Measurements from ENCODE around the gene PROC.

The PROC gene

DNA sequence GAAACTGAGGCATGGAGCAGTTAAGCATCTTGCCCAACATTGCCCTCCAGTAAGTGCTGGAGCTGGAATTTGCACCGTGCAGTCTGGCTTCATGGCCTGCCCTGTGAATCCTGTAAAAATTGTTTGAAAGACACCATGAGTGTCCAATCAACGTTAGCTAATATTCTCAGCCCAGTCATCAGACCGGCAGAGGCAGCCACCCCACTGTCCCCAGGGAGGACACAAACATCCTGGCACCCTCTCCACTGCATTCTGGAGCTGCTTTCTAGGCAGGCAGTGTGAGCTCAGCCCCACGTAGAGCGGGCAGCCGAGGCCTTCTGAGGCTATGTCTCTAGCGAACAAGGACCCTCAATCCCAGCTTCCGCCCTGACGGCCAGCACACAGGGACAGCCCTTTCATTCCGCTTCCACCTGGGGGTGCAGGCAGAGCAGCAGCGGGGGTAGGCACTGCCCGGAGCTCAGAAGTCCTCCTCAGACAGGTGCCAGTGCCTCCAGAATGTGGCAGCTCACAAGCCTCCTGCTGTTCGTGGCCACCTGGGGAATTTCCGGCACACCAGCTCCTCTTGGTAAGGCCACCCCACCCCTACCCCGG is 1.3 kb downstream of the PROC start:
- H3K27ac ChIP-seq (ENCODE audit: extremely low read depth, low read depth, low read length), result no peak overlapping the region
- H3K4me3 ChIP-seq (ENCODE audit: low read depth, low read length), result no peak overlapping the region
- no peaks in the 10 kb centered on the region for H3K9me3 ChIP-seq (ENCODE audit: control insufficient read depth, insufficient read depth, low read depth, low read length)
- POLR2A ChIA-PET, result no interaction called here
- CTCF ChIA-PET, result interaction anchor here (0.6 to 1.0 kb wide), 2 partner anchors 19 to 222 kb away, joined by 3 read pairs; no protein-coding TSS in a partner anchor
- TF ChIP-seq ZNF426 (tag by site-specific recombination; IDR thresholded peaks at IDR 0.05), result no peak
- TF ChIP-seq, protein P1, sequence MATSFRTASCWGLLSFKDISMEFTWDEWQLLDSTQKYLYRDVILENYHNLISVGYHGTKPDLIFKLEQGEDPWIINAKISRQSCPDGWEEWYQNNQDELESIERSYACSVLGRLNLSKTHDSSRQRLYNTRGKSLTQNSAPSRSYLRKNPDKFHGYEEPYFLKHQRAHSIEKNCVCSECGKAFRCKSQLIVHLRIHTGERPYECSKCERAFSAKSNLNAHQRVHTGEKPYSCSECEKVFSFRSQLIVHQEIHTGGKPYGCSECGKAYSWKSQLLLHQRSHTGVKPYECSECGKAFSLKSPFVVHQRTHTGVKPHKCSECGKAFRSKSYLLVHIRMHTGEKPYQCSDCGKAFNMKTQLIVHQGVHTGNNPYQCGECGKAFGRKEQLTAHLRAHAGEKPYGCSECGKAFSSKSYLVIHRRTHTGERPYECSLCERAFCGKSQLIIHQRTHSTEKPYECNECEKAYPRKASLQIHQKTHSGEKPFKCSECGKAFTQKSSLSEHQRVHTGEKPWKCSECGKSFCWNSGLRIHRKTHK (tag by site-specific recombination; IDR thresholded peaks at IDR 0.05), result no peak
- TF ChIP-seq ZNF138 (tag by site-specific recombination; IDR thresholded peaks at IDR 0.05; ENCODE audit: borderline replicate concordance), result no peak
- TF ChIP-seq ZNF423 (tag by site-specific recombination; IDR thresholded peaks at IDR 0.05), result no peak
- TF ChIP-seq ZNF571 (tag by site-specific recombination; IDR thresholded peaks at IDR 0.05), result no peak
- TF ChIP-seq, protein P2, sequence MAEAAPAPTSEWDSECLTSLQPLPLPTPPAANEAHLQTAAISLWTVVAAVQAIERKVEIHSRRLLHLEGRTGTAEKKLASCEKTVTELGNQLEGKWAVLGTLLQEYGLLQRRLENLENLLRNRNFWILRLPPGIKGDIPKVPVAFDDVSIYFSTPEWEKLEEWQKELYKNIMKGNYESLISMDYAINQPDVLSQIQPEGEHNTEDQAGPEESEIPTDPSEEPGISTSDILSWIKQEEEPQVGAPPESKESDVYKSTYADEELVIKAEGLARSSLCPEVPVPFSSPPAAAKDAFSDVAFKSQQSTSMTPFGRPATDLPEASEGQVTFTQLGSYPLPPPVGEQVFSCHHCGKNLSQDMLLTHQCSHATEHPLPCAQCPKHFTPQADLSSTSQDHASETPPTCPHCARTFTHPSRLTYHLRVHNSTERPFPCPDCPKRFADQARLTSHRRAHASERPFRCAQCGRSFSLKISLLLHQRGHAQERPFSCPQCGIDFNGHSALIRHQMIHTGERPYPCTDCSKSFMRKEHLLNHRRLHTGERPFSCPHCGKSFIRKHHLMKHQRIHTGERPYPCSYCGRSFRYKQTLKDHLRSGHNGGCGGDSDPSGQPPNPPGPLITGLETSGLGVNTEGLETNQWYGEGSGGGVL (tag by site-specific recombination; IDR thresholded peaks at IDR 0.05), result no peak
- TF ChIP-seq ZNF777 (tag by site-specific recombination; IDR thresholded peaks at IDR 0.05; ENCODE audit: borderline replicate concordance), result no peak
- TF ChIP-seq BCL11A (tag by site-specific recombination; IDR thresholded peaks at IDR 0.05; ENCODE audit: low read depth), result no peak
- no peaks in the 10 kb centered on the region; the same call in 1 of the 2 replicates for H3K4me1 ChIP-seq (ENCODE audit: control insufficient read depth, insufficient read depth, low read length)
- H3K36me3 ChIP-seq (ENCODE audit: control insufficient read depth in 2 of 2, insufficient read depth in 1 of 2, low read length in 2 of 2), result no peaks in the 10 kb centered on the region

DNA sequence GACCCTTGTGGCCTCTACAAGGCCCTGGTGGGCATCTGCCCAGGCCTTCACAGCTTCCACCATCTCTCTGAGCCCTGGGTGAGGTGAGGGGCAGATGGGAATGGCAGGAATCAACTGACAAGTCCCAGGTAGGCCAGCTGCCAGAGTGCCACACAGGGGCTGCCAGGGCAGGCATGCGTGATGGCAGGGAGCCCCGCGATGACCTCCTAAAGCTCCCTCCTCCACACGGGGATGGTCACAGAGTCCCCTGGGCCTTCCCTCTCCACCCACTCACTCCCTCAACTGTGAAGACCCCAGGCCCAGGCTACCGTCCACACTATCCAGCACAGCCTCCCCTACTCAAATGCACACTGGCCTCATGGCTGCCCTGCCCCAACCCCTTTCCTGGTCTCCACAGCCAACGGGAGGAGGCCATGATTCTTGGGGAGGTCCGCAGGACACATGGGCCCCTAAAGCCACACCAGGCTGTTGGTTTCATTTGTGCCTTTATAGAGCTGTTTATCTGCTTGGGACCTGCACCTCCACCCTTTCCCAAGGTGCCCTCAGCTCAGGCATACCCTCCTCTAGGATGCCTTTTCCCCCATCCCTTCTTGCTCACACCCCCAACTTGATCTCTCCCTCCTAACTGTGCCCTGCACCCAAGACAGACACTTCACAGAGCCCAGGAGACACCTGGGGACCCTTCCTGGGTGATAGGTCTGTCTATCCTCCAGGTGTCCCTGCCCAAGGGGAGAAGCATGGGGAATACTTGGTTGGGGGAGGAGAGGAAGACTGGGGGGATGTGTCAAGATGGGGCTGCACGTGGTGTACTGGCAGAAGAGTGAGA is 2.0 kb downstream of the PROC start:
- no peak overlapping the region for H3K27ac ChIP-seq (ENCODE audit: extremely low read depth, low read depth, low read length)
- H3K4me3 ChIP-seq (ENCODE audit: low read depth, low read length), result no peak overlapping the region
- POLR2A ChIA-PET, result no interaction called here
- TF ChIP-seq MEIS1 (CRISPR knock-in tag; IDR thresholded peaks at IDR 0.05; ENCODE audit: borderline replicate concordance), result no peak
- TF ChIP-seq, protein P3, sequence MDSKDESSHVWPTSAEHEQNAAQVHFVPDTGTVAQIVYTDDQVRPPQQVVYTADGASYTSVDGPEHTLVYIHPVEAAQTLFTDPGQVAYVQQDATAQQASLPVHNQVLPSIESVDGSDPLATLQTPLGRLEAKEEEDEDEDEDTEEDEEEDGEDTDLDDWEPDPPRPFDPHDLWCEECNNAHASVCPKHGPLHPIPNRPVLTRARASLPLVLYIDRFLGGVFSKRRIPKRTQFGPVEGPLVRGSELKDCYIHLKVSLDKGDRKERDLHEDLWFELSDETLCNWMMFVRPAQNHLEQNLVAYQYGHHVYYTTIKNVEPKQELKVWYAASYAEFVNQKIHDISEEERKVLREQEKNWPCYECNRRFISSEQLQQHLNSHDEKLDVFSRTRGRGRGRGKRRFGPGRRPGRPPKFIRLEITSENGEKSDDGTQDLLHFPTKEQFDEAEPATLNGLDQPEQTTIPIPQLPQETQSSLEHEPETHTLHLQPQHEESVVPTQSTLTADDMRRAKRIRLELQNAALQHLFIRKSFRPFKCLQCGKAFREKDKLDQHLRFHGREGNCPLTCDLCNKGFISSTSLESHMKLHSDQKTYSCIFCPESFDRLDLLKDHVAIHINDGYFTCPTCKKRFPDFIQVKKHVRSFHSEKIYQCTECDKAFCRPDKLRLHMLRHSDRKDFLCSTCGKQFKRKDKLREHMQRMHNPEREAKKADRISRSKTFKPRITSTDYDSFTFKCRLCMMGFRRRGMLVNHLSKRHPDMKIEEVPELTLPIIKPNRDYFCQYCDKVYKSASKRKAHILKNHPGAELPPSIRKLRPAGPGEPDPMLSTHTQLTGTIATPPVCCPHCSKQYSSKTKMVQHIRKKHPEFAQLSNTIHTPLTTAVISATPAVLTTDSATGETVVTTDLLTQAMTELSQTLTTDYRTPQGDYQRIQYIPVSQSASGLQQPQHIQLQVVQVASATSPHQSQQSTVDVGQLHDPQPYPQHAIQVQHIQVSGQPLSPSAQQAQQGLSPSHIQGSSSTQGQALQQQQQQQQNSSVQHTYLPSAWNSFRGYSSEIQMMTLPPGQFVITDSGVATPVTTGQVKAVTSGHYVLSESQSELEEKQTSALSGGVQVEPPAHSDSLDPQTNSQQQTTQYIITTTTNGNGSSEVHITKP (tag by site-specific recombination; IDR thresholded peaks at IDR 0.05), result peak; percentile 14; the same call in 1 of the 2 replicates
- no peaks in the 10 kb centered on the region; the same call in 1 of the 2 replicates for H3K4me1 ChIP-seq (ENCODE audit: control insufficient read depth, insufficient read depth, low read length)
- H3K9me3 ChIP-seq (ENCODE audit: control insufficient read depth, insufficient read depth, low read depth, low read length), result no peaks in the 10 kb centered on the region
- CTCF ChIA-PET, result interaction anchor here (0.6 kb wide), 1 partner anchor 19 kb away, joined by 3 read pairs; no protein-coding TSS in a partner anchor
- H3K36me3 ChIP-seq (ENCODE audit: control insufficient read depth in 2 of 2, insufficient read depth in 1 of 2, low read length in 2 of 2), result no peaks in the 10 kb centered on the region

DNA sequence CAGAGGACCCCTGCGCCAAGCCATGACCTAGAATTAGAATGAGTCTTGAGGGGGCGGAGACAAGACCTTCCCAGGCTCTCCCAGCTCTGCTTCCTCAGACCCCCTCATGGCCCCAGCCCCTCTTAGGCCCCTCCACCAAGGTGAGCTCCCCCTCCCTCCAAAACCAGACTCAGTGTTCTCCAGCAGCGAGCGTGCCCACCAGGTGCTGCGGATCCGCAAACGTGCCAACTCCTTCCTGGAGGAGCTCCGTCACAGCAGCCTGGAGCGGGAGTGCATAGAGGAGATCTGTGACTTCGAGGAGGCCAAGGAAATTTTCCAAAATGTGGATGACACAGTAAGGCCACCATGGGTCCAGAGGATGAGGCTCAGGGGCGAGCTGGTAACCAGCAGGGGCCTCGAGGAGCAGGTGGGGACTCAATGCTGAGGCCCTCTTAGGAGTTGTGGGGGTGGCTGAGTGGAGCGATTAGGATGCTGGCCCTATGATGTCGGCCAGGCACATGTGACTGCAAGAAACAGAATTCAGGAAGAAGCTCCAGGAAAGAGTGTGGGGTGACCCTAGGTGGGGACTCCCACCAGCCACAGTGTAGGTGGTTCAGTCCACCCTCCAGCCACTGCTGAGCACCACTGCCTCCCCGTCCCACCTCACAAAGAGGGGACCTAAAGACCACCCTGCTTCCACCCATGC is 3.0 kb downstream of the PROC start:
- ChIA-PET CTCF (interaction anchor here (0.6 kb wide), 1 partner anchor 15 kb away, joined by 3 read pairs; no protein-coding TSS in a partner anchor), POLR2A (no interaction called here)
- no peaks in the 10 kb centered on the region for H3K4me1 ChIP-seq (ENCODE audit: control insufficient read depth, insufficient read depth, low read length)
- no peak overlapping the region for H3K27ac ChIP-seq (ENCODE audit: extremely low read depth, low read depth, low read length)
- H3K36me3 ChIP-seq (ENCODE audit: control insufficient read depth in 2 of 2, insufficient read depth in 1 of 2, low read length in 2 of 2), result no peaks in the 10 kb centered on the region
- TF ChIP-seq, protein P3 (tag by site-specific recombination; IDR thresholded peaks at IDR 0.05), result 0 out of 2 replicates have a peak, but pooled peaks have one; percentile 12
- TF ChIP-seq, protein P4, sequence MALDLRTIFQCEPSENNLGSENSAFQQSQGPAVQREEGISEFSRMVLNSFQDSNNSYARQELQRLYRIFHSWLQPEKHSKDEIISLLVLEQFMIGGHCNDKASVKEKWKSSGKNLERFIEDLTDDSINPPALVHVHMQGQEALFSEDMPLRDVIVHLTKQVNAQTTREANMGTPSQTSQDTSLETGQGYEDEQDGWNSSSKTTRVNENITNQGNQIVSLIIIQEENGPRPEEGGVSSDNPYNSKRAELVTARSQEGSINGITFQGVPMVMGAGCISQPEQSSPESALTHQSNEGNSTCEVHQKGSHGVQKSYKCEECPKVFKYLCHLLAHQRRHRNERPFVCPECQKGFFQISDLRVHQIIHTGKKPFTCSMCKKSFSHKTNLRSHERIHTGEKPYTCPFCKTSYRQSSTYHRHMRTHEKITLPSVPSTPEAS (tag by site-specific recombination; IDR thresholded peaks at IDR 0.05), result no peak
- no peaks in the 10 kb centered on the region for H3K9me3 ChIP-seq (ENCODE audit: control insufficient read depth, insufficient read depth, low read depth, low read length)
- H3K4me3 ChIP-seq (ENCODE audit: low read depth, low read length), result no peak overlapping the region

Measured in HEK293 (cell line).